GM23248 (cell line): ENCODE results near the gene DNAI1. TPM values are rescaled to one million over a fixed set of nuclear protein-coding genes. Genes with fewer than 3 reads are reported as not detected.
A peak's percentile ranks its signal among the peaks of the same experiment; 100 is the strongest.

Source experiments
- DNase-seq: peaks from one replicate; pipeline ENCODE4 v3.0.0-alpha.2; 2015
- H2AFZ ChIP-seq: fragments of 200-600 bp; sonication (generic); 2 replicates; pipeline ENCODE4 v1.6.1; 2016; ENCODE audit warnings: antibody characterized with exemption
- H3F3A ChIP-seq: fragments of 200-600 bp; sonication (generic); 2 replicates; pipeline ENCODE4 v1.6.1; 2016; ENCODE audit warnings: mild to moderate bottlenecking, antibody characterized with exemption, mixed run types; ENCODE audit not compliant: insufficient read depth
- H3K27ac ChIP-seq: fragments of 200-600 bp; sonication (generic); 2 replicates; pipeline ENCODE4 v1.5.1; 2016; ENCODE audit warnings: mild to moderate bottlenecking
- H3K27me3 ChIP-seq: fragments of 200-600 bp; sonication (generic); replicated peaks from 2 replicates; pipeline ENCODE4 v1.6.1; 2016; ENCODE audit warnings: mild to moderate bottlenecking; ENCODE audit not compliant: insufficient read depth
- H3K36me3 ChIP-seq: fragments of 200-600 bp; sonication (generic); 2 replicates; pipeline ENCODE4 v1.6.1; 2016; ENCODE audit warnings: low read depth, mild to moderate bottlenecking
- H3K4me1 ChIP-seq: fragments of 200-600 bp; sonication (generic); 2 replicates; pipeline ENCODE4 v1.6.1; 2016; ENCODE audit warnings: mild to moderate bottlenecking; ENCODE audit not compliant: insufficient read depth
- H3K4me2 ChIP-seq: fragments of 200-600 bp; sonication (generic); one replicate; pipeline ENCODE4 v1.6.1; 2016; ENCODE audit warnings: mild to moderate bottlenecking; ENCODE audit not compliant: unreplicated experiment
- H3K4me3 ChIP-seq: fragments of 200-600 bp; sonication (generic); 2 replicates; pipeline ENCODE4 v1.5.1; 2016; ENCODE audit warnings: mild to moderate bottlenecking
- H3K79me2 ChIP-seq: fragments of 200-600 bp; sonication (generic); 2 replicates; pipeline ENCODE4 v1.6.1; 2016; ENCODE audit warnings: mild to moderate bottlenecking; ENCODE audit not compliant: insufficient read depth
- H3K9ac ChIP-seq: fragments of 200-600 bp; sonication (generic); 2 replicates; pipeline ENCODE4 v1.6.1; 2016; ENCODE audit warnings: mild to moderate bottlenecking
- H3K9me2 ChIP-seq: fragments of 200-600 bp; sonication (generic); 2 replicates; pipeline ENCODE4 v1.6.1; 2016; ENCODE audit warnings: mixed run types, mild to moderate bottlenecking, moderate library complexity; ENCODE audit not compliant: insufficient read depth
- H3K9me3 ChIP-seq: fragments of 200-600 bp; sonication (generic); one replicate; pipeline ENCODE4 v1.6.1; 2017; ENCODE audit warnings: low read depth
- H4K20me1 ChIP-seq: fragments of 200-600 bp; sonication (generic); 2 replicates; pipeline ENCODE4 v1.6.0; 2016; ENCODE audit not compliant: insufficient read depth
- EZH2 ChIP-seq: fragments of 200-600 bp; sonication (generic); IDR thresholded peaks from 2 replicates; pipeline ENCODE4 v1.6.1; 2018; ENCODE audit warnings: antibody characterized with exemption, mild to moderate bottlenecking; ENCODE audit not compliant: insufficient read depth, poor library complexity, severe bottlenecking
- EZH2phosphoT487 ChIP-seq: fragments of 200-600 bp; sonication (generic); IDR thresholded peaks from 2 replicates; pipeline ENCODE4 v1.6.1; 2018; ENCODE audit warnings: antibody characterized with exemption, moderate library complexity, mild to moderate bottlenecking, low read depth; ENCODE audit not compliant: insufficient read depth
- WGBS, 2 experiments: methylation state at CpG; one replicate each; pipeline ENCODE4 v1.1.6; 2015 to 2017; ENCODE audit warnings: low lambda C conversion rate in 2 of 2, low coverage in 1 of 2; ENCODE audit errors: missing lambda C conversion rate in 2 of 2; 5-methylcytosine and 5-hydroxymethylcytosine counted together
- in situ Hi-C: fragments of 300-500 bp; cut with MboI; formaldehyde crosslinking; loops from 2 replicates; pipeline ENCODE4 v1.15.0; 2020
- polyA plus RNA-seq: library from polyadenylated mRNA; unstranded; fragments of >200 nt; fragmentation: Nextera tagmentation; extraction: Ambion mirVana; gene quantifications from 2 replicates; pipeline ENCODE4 v1.2.1, GENCODE V29; 2016
- total RNA-seq: library from RNA; depleted of rRNA; stranded (reverse); fragments of >200 nt; shearing (Covaris generic); gene quantifications from 2 replicates; pipeline ENCODE4 v1.2.3, GENCODE V29; 2014

The DNAI1 gene
- total and polyA plus RNA-seq, 2 experiments from 2014 or later, result not detected

DNA sequence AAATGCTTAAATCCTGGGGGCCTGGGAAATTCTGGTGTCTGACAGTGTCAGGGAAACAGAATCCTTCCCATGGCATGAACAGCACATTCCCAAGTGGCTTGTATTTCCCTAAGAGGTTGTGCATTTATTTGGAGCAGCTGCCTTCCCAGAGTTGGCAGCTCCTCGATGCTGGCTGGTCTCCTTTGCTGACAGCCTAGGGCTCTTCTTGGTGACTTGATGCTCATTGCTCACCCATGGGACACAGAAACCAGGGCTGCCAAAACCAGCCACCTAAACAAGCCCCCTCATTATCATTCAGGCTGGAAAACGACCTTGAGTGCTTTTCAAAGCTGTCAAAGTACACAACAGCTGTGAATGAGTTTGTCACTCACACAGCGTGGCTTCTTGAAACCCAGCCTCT lies 39.9 kb downstream of the DNAI1 start:
- no peak overlapping the region for H2AFZ ChIP-seq
- 0 out of 2 replicates have a peak, but pooled peaks cover 7% of the 10 kb centered on the region for H3K27me3 ChIP-seq
- peaks cover 10% of the 10 kb centered on the region for H3K4me1 ChIP-seq
- H3K36me3 ChIP-seq, result no peaks in the 10 kb centered on the region
- no peaks in the 10 kb centered on the region for H3K79me2 ChIP-seq
- no peak overlapping the region for H3K27ac ChIP-seq
- DNase-seq, result no peak
- no peaks in the 10 kb centered on the region for H3K9me3 ChIP-seq
- no peaks in the 10 kb centered on the region for H3K9me2 ChIP-seq
- in situ Hi-C loops, result loop anchor here (10.0 kb wide), 1 partner anchor 64 kb away; no protein-coding TSS in a partner anchor
- H3K4me3 ChIP-seq, result no peak overlapping the region
- H4K20me1 ChIP-seq, result no peaks in the 10 kb centered on the region
- no peak for TF ChIP-seq EZH2phosphoT487
- no peak for TF ChIP-seq EZH2
- H3K4me2 ChIP-seq, result no peak overlapping the region
- no peak overlapping the region for H3K9ac ChIP-seq
- 24 to 28% methylated on average over 3 of the region's 3 CpGs for WGBS, 2 experiments
- no peaks in the 10 kb centered on the region for H3F3A ChIP-seq

DNA sequence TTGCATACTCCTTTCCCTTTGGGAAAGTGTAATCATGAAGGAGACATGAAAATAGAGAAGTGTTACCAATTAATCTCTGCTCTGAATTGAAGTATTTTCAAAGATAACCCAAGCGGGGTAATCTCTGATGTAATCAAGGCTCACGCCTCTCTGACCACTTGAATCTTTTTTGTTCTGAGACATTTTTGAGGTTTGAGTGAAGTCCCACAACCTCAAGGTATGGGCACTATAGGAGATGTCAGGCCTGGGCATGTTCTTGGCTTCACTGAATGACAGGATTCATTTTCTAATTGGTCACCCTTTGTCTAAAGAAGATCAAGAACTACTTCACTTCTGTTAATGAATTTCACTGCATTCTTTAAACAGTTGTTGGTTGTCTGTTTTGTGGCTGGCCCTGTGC lies 40.5 kb downstream of the DNAI1 start:
- in situ Hi-C loops, result loop anchor here (10.0 kb wide), 1 partner anchor 64 kb away; no protein-coding TSS in a partner anchor
- no peaks in the 10 kb centered on the region for H3K79me2 ChIP-seq
- no peaks in the 10 kb centered on the region for H3K36me3 ChIP-seq
- no peak overlapping the region for H3K9ac ChIP-seq
- H3K4me3 ChIP-seq, result no peak overlapping the region
- H4K20me1 ChIP-seq, result no peaks in the 10 kb centered on the region
- H3F3A ChIP-seq, result no peaks in the 10 kb centered on the region
- H3K27me3 ChIP-seq, result 0 out of 2 replicates have a peak, but pooled peaks cover 7% of the 10 kb centered on the region
- no peaks in the 10 kb centered on the region for H3K9me2 ChIP-seq
- no peak overlapping the region for H3K27ac ChIP-seq
- H3K4me1 ChIP-seq, result peaks cover 10% of the 10 kb centered on the region
- no peak overlapping the region for H3K4me2 ChIP-seq
- TF ChIP-seq EZH2 (no peak), EZH2phosphoT487 (no peak)
- H2AFZ ChIP-seq, result no peak overlapping the region
- no peaks in the 10 kb centered on the region for H3K9me3 ChIP-seq
- no peak for DNase-seq
- WGBS, 2 experiments, result 64 to 82% methylated on average over 2 of the region's 2 CpGs

DNA sequence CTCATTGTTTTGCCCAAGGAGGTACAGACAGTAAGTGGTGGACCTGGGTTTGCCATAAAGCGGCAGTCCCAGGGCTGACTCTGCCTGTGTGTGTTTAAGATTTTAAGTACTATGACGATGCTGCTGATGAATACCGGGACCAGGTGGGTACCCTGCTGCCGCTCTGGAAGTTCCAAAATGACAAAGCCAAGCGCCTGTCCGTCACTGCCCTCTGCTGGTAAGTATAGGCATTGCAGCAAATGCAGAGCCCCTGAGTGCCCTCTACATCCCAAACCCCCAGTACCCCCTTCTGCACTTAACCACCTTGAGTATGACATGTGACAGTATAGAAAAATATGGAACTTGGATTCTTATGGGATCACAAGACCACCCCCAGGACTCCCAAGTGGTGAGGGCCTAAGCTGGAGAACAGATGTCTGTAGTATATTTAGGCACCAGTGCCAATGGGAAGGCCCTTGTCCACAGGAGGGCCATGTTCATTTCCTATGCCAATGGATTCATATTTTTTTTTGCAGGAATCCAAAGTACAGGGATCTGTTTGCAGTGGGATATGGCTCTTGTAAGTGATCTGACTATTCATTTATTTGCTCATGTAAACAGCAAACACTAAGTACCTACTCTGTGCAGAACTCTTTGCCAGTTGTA lies 42.1 kb downstream of the DNAI1 start:
- no peaks in the 10 kb centered on the region for H3F3A ChIP-seq
- in situ Hi-C loops, result loop anchor here (25.0 kb wide), 1 partner anchor 112 kb away; the partner anchor contains the start of genes DCTN3 and RPP25L
- H3K27ac ChIP-seq, result no peak overlapping the region
- no peaks in the 10 kb centered on the region for H3K36me3 ChIP-seq
- no peaks in the 10 kb centered on the region for H4K20me1 ChIP-seq
- peaks cover 10% of the 10 kb centered on the region for H3K4me1 ChIP-seq
- no peaks in the 10 kb centered on the region for H3K9me2 ChIP-seq
- no peak overlapping the region for H3K4me3 ChIP-seq
- peak; percentile 46 for DNase-seq
- TF ChIP-seq EZH2, result no peak
- no peak for TF ChIP-seq EZH2phosphoT487
- 0 out of 2 replicates have a peak, but pooled peaks cover 7% of the 10 kb centered on the region for H3K27me3 ChIP-seq
- no peak overlapping the region for H3K9ac ChIP-seq
- 2% methylated on average over 6 of the region's 6 CpGs for WGBS, 2 experiments
- no peaks in the 10 kb centered on the region for H3K79me2 ChIP-seq
- no peak overlapping the region for H3K4me2 ChIP-seq
- H3K9me3 ChIP-seq, result no peaks in the 10 kb centered on the region
- no peak overlapping the region for H2AFZ ChIP-seq

DNA sequence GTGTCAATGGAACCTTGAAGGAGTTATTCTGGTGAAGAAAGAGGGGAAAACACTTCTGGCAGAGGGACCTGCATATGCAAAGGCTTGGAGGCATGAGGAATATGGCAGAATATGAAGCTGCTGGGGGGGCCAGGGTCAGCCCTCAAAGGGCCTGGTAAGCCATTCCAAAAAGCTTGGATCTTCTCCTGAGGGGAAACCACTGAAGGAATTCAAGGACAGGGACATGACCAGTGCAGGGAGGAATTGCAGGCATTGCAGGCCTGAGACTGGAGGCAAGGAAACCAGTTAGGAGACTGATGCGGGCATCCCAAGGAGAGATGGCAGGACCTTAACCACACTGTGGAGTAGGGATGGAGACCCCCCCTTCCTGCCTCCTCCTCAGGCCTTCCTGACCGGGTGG lies 42.8 kb downstream of the DNAI1 start:
- Histone ChIP-seq H3K9me2 (no peaks in the 10 kb centered on the region), H3K9me3 (no peaks in the 10 kb centered on the region), H3K4me3 (no peak overlapping the region), H4K20me1 (no peaks in the 10 kb centered on the region), H2AFZ (no peak overlapping the region), H3K79me2 (no peaks in the 10 kb centered on the region), H3K4me2 (no peak overlapping the region), H3F3A (no peaks in the 10 kb centered on the region), H3K36me3 (no peaks in the 10 kb centered on the region), H3K9ac (no peak overlapping the region), H3K27ac (no peak overlapping the region), H3K4me1 (peaks cover 10% of the 10 kb centered on the region), H3K27me3 (0 out of 2 replicates have a peak, but pooled peaks cover 7% of the 10 kb centered on the region)
- peak; percentile 18 for DNase-seq
- in situ Hi-C loops, result loop anchor here (25.0 kb wide), 1 partner anchor 111 kb away; the partner anchor contains the start of genes DCTN3 and RPP25L
- WGBS, 2 experiments, result 33 to 86% methylated on average over 1 to 2 of the region's 2 CpGs
- no peak for TF ChIP-seq EZH2
- no peak for TF ChIP-seq EZH2phosphoT487
